Type B pancreatic cell (in vitro differentiated cells): ENCODE data around the gene SLAMF6. TPM values are rescaled to one million over a fixed set of nuclear protein-coding genes. Genes with fewer than 3 reads are reported as not detected.
"Not testable (repeated sequence)": the region's sequence is repeated elsewhere in the genome, so short reads cannot be mapped to it uniquely, and the experiment has no call there.

Experiments used
- DNase-seq: peaks from one replicate; pipeline ENCODE4 v3.0.0; 2021; ENCODE audit warnings: mixed read lengths; ENCODE audit not compliant: unreplicated experiment; ENCODE audit errors: extremely low spot score
- H3K27ac Mint-ChIP-seq: 2 replicates; pipeline ENCODE4 v1.8.0; 2021; ENCODE audit warnings: mild to moderate bottlenecking, mixed read lengths
- H3K27me3 Mint-ChIP-seq: 2 replicates; pipeline ENCODE4 v1.8.0; 2021; ENCODE audit warnings: mixed read lengths
- H3K36me3 Mint-ChIP-seq: 2 replicates; pipeline ENCODE4 v1.8.0; 2021; ENCODE audit warnings: mixed read lengths
- H3K4me1 Mint-ChIP-seq: one replicate; pipeline ENCODE4 v1.8.0; 2021; ENCODE audit warnings: mixed read lengths; ENCODE audit not compliant: unreplicated experiment
- H3K4me3 Mint-ChIP-seq: 2 replicates; pipeline ENCODE4 v1.8.0; 2021; ENCODE audit warnings: mild to moderate bottlenecking, mixed read lengths
- H3K9me3 Mint-ChIP-seq: 2 replicates; pipeline ENCODE4 v1.8.0; 2021; ENCODE audit warnings: mixed read lengths
- total RNA-seq: library from RNA; stranded (reverse); gene quantifications from 2 replicates; pipeline ENCODE4 v1.2.1, GENCODE V29; 2021; ENCODE audit warnings: low replicate concordance
- TF ChIP-seq, protein P1 (sequence below): fragments of 200-600 bp; sonication (generic); conservative IDR thresholded peaks from 2 replicates; pipeline ENCODE4 v1.5.0; 2021; ENCODE audit warnings: antibody characterized with exemption, mild to moderate bottlenecking

SLAMF6 gene
- total RNA-seq, 1 donor from 2014 or later: not detected

DNA sequence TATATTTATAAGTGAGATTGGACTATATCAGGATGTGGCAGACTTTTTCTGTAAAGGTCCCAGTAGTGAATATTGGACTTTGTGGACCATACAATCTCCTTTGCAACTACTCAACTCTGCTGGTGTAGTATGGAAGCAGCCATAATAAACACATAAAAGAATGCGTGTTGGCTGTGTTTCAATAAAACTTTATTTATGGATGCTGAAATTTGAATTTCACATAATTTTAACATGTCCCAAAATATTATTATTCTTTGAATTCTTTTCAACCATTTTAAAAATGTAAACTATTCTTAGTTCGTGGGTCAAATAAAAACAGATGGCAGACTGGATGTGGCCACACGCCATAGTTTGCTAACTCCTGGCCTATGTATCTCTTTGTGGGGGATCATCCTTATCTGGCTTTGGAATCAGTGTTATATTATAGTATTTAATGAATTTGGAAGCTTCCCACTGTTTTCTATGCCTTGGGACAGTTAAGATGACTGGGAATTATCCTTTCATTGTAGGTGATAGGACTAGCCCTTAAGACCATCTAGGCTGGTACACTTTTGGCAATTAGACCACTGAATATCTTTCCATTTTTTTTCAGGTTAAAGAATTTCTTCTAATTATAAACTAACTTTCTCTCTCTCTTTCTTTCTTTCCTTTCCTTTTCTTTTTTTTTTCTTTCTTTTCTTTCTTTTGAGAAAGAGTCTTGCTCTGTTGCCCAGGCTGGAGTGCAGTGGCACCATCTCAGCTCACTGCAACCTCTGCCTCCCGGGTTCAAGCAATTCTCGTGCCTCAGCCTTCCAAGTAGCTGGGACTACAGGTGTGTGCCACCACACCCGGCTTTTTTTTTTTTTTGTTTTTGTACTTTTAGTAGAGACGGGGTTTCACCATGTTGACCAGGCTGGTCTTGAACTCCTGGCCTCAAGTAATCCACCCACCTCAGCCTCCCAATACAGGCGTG lies 14.9 kb upstream of the SLAMF6 start:
- TF ChIP-seq, protein P1, sequence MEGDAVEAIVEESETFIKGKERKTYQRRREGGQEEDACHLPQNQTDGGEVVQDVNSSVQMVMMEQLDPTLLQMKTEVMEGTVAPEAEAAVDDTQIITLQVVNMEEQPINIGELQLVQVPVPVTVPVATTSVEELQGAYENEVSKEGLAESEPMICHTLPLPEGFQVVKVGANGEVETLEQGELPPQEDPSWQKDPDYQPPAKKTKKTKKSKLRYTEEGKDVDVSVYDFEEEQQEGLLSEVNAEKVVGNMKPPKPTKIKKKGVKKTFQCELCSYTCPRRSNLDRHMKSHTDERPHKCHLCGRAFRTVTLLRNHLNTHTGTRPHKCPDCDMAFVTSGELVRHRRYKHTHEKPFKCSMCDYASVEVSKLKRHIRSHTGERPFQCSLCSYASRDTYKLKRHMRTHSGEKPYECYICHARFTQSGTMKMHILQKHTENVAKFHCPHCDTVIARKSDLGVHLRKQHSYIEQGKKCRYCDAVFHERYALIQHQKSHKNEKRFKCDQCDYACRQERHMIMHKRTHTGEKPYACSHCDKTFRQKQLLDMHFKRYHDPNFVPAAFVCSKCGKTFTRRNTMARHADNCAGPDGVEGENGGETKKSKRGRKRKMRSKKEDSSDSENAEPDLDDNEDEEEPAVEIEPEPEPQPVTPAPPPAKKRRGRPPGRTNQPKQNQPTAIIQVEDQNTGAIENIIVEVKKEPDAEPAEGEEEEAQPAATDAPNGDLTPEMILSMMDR: no peak
- DNase-seq: no peak
- H3K9me3 Mint-ChIP-seq: no peaks in the 10 kb centered on the region
- H3K4me3 Mint-ChIP-seq: no peak overlapping the region
- no peak overlapping the region for H3K27ac Mint-ChIP-seq
- peaks cover 7% of the 10 kb centered on the region for H3K4me1 Mint-ChIP-seq
- H3K36me3 Mint-ChIP-seq: no peaks in the 10 kb centered on the region
- no peaks in the 10 kb centered on the region for H3K27me3 Mint-ChIP-seq

DNA sequence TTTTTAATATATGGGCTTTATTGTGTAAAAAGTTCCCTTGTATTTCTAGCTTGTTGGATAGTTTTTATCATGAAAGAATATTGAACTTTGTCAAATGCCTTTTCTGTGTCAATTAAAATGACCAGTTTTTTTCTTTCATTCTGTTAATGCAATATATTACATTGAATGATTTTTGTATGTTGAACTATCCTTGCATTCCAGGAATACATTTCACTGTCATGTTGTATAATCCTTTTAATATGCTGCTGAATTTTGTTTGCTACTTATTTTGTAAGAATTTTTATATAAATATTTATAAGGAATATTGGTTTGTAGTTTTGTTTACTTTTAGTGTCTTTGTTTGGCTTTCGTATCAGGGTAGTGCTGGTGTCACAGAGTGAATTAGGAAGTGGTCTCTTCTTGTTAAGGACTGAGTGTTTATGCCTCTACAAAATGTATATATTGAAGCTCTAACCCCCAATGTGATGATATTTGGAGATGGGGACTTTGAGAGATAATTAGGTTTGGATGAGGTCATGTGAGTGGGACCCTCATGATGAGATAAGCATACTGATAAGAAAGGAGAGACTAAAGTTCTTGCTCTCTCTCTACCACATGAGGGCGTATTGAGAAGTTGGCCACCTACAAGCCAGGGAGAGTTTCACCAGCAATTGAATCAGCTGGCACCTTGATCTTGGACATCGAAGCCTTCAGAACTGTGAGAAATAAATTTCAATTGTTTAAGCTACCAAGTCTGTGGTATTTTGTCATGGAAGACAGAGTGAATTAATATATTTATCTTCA lies 12.0 kb upstream of the SLAMF6 start:
- Mint-ChIP-seq H3K4me1 (no peaks in the 10 kb centered on the region), H3K9me3 (no peaks in the 10 kb centered on the region), H3K27me3 (no peaks in the 10 kb centered on the region), H3K36me3 (no peaks in the 10 kb centered on the region), H3K27ac (no peak overlapping the region), H3K4me3 (no peak overlapping the region)
- no peak for DNase-seq
- TF ChIP-seq, protein P1: no peak

DNA sequence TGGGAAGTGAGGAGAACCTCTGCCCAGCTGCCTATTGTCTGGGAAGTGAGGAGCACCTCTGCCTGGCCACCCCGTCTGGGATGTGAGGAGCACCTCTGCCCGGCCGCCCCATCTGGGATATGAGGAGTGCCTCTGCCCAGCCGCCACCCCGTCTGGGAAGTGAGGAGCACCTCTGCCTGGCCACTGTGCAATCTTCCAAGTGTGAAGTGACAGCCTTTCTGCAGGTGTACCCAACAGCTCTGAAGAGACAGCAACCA lies 9.4 kb upstream of the SLAMF6 start:
- DNase-seq, H3K27ac Mint-ChIP-seq, H3K4me3 Mint-ChIP-seq, H3K27me3 Mint-ChIP-seq, H3K36me3 Mint-ChIP-seq, H3K4me1 Mint-ChIP-seq, H3K9me3 Mint-ChIP-seq: not testable (repeated sequence)

DNA sequence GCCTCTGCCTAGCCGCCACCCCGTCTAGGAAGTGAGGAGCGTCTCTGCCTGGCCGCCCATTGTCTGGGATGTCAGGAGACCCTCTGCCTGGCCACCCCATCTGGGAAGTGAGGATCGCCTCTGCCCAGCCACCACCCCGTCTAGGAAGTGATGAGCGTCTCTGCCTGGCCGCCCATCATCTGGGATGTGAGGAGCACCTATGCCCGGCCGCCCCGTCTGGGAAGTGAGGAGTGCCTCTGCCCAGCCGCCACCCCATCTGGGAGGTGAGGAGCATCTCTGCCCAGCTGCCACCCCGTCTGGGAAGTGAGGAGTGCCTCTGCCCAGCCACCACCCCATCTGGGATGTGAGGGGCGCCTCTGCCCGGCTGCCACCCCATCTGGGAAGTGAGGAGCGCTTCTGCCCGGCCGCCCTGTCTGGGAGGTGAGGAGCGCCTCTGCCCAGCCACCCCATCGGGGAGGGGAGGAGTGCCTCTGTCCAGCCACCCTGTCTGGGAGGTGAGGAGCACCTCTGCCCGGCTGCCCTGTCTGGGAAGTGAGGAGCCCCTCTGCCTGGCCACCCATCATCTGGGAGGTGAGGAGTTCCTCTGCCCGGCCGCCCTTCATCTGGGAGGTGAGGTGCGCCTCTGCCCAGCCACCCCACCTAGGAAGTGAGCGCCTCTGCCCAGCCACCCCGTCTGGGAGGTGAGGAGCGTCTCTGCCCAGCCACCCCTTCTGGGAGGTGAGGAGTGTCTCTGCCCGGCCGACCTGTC lies 8.9 kb upstream of the SLAMF6 start:
- H3K27me3 Mint-ChIP-seq, H3K27ac Mint-ChIP-seq, H3K36me3 Mint-ChIP-seq, H3K4me3 Mint-ChIP-seq, H3K9me3 Mint-ChIP-seq, DNase-seq, H3K4me1 Mint-ChIP-seq: not testable (repeated sequence)

DNA sequence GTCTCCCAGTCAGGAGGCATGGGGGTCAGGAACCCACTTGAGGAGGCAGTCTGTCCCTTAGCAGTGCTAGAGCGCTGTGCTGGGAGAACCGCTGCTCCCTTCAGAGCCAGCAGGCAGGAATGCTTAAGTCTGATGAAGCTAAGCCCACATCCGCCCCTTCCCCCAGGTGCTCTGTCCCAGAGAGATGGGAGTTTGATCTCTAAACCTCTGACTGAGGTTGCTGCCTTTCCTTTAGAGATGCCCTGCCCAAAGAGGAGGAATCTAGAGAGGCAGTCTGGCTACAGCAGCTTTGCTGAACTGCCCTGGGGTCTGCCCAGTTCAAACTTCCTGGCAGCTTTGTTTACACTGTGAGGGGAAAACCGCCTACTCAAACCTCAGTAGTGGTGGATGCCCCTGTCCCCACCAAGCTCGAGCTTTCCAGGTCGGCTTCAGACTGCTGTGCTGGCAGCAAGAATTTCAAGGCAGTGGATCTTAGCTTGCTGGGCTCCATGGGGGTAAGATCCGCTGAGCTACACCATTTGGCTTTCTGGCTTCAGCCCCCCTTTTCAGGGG lies 6.4 kb upstream of the SLAMF6 start:
- not testable (repeated sequence) for H3K4me1 Mint-ChIP-seq, DNase-seq, H3K27me3 Mint-ChIP-seq, H3K9me3 Mint-ChIP-seq, H3K36me3 Mint-ChIP-seq, H3K4me3 Mint-ChIP-seq, H3K27ac Mint-ChIP-seq

DNA sequence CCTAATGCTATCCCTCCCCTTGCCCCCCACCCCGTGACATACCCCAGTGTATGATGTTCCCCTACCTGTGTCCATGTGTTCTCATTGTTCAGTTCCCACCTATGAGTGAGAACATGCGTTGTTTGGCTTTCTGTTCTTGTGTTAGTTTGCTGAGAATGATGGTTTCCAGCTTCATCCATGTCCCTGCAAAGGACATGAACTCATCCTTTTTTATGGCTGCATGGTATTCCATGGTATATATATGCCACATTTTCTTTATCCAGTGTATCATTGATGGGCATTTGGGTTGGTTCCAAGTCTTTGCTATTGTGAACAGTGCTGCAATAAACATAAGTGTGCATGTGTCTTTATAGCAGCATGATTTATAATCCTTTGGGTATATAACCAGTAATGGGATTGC lies 734 bp upstream of the SLAMF6 start:
- H3K4me1 Mint-ChIP-seq, H3K36me3 Mint-ChIP-seq, H3K4me3 Mint-ChIP-seq, H3K27ac Mint-ChIP-seq, H3K27me3 Mint-ChIP-seq, DNase-seq, H3K9me3 Mint-ChIP-seq: not testable (repeated sequence)

DNA sequence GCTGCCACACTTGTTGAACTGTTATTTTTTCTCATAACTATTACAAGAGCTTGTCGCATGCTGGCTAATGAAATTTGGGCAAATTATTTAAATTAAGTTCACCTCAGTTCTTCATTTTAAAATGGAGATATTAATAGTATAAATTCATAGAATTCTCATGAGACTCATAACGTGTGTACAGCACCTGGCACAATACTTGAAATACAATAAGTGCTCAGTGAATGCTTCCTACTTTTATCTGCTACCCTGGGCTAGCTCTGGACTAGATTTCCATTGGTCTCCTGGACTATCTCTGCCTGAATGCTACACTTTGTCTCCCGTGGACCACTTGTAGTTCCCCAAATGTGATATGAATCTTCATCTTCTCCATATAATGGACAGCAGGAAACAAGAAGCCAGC lies 919 bp downstream of the SLAMF6 start:
- no peaks in the 10 kb centered on the region for H3K4me1 Mint-ChIP-seq
- no peaks in the 10 kb centered on the region for H3K36me3 Mint-ChIP-seq
- H3K27ac Mint-ChIP-seq: no peak overlapping the region
- no peak for DNase-seq
- TF ChIP-seq, protein P1: no peak
- no peaks in the 10 kb centered on the region for H3K9me3 Mint-ChIP-seq
- no peaks in the 10 kb centered on the region for H3K27me3 Mint-ChIP-seq
- H3K4me3 Mint-ChIP-seq: no peak overlapping the region
